Mucosa of gallbladder (tissue), 1 donor: Measurements from ENCODE around the gene BTF3L4. TPM values are rescaled to one million over a fixed set of nuclear protein-coding genes. Genes with fewer than 3 reads are reported as not detected.

Experiments used
- DNase-seq: peaks from one replicate; pipeline ENCODE4 v3.0.0-alpha.2; 2020; ENCODE audit warnings: low spot score
- total RNA-seq: library from RNA; stranded (reverse); gene quantifications from one replicate; pipeline ENCODE4 v1.2.1, GENCODE V29; 2021
- donor health status: DM: no; HTN: no; CAD: no.

Gene BTF3L4
- total RNA-seq, 1 donor from 2014 or later = 29.1 TPM

DNA sequence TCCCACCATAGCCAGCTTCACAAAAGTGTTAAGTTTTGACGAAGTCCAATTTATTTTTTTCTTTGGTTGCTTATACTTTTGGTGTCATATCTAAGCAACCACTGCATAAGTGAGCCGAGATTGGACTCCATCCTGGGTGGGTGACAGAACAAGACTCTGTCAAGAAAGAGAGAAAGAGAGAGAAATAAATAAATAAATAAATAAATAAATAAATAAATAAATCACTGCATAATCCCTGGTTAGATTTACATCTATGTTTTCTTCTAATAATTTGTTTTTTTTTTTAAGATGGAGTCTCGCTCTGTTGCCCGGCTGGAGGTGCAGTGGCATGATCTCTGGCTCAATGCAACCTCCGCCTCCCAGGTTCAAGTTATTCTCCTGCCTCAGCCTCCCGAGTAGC lies 67.5 kb downstream of the BTF3L4 start:
- DNase-seq = no peak

DNA sequence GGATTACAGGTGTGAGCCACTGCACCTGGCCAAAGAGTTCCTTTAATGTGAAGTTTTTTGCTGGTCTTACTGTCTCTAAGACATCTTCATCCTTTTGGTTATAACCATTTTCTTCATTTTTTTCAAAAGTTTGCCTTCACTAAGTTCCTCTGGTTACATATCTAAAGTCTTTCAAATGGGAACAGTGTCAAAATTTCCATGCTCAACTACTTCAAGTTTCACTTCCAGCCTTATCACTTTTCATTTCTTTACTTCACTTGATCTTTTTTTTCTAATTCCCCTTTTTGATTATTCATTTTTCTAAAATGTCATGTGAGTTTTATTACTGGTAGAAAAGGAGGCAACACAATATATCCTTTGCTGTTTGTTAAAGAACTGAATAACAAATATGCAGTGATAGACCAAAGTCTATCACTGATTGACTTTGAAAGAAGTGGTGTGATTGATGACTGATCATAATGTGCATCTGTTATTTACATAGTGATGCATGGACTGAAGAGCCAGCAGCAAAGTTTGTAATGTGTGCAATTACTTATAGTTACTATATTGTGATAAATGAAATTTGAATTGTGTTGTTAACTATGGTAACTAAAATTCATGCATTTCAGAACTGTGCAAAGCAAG lies 69.8 kb downstream of the BTF3L4 start:
- no peak for DNase-seq

DNA sequence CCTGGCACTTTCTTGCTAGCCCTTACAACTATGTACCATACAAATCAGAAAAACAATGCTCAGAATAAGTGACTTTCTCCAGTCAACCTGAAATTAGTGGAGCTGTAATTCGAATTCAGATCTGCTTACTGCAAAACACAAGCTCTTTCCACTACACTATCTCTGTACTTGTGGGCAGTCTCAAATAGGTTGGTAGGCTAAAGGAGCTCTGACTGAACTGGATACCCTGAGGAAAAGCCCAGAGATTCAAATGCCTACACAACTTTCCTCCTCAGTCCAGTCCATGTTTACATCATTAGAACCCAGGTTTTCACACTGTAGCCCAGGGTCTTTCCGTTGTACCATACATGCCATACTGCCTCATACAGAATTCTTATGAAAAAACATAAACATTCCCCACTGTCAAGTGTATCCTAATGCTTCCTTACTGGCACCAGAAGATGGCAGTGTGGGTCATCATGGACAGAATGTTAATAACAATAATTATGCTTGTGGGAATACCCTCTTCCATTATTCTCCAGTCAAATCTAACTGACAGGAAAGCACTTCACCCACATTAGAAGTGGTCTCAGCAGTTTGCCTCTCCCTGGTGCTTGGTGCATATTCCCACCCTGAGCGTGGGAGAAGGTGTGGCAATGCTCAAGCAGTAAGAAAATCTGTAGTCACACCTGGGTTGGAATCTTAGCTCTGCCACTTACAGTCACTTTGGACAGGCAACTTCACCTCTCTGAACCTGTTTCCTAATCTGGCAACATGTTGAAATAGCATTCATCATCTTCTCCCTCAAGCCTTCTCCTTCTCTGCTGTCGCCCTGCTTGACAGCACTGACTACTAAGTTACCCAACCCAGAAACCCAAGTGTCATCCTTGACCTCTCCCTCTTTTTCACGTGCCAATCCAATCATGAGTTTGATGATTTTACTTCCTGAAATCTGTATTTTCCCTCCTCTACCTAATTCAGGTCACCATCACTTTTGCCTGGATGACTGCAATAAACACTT lies 71.4 kb downstream of the BTF3L4 start:
- peak; percentile 54 for DNase-seq

- no peak for DNase-seq
These were observed 83.9 kb downstream of the BTF3L4 start for GRCh38 chr1:52139817-52140540.

Other genes with a start within 250 kb of the BTF3L4 start
- gene NRDC, start 177.6 kb upstream of the BTF3L4 start, total RNA-seq = 112 TPM
- gene RAB3B, start 65.6 kb upstream of the BTF3L4 start, total RNA-seq = 38.3 TPM
- 5.9 TPM for gene KTI12, start 22.5 kb upstream of the BTF3L4 start, total RNA-seq
- 51.4 TPM for gene TXNDC12, start 1.1 kb upstream of the BTF3L4 start, total RNA-seq
- gene ZFYVE9, start 85.8 kb downstream of the BTF3L4 start, total RNA-seq = 22.6 TPM